Fibroblast of skin of back (primary cell): ENCODE measurements around the gene ARHGAP12.

Experiments
- DNase-seq: peaks from one replicate; pipeline ENCODE4 v3.0.0-alpha.2; 2013

ARHGAP12 gene

GRCh38 chr10:31768467-31768866 is 160.2 kb downstream of the ARHGAP12 start:
- DNase-seq = peak; percentile 85

GRCh38 chr10:31765541-31765940 is 163.1 kb downstream of the ARHGAP12 start:
- DNase-seq = peak; percentile 84

- DNase-seq = no peak
Measured at GRCh38 chr10:31762316-31762715, 166.3 kb downstream of the ARHGAP12 start.

GRCh38 chr10:31761156-31761555 is 167.5 kb downstream of the ARHGAP12 start:
- no peak for DNase-seq

GRCh38 chr10:31760674-31761081 is 168.0 kb downstream of the ARHGAP12 start:
- DNase-seq = no peak

GRCh38 chr10:31759799-31760626 is 168.6 kb downstream of the ARHGAP12 start:
- DNase-seq = peak; percentile 98

GRCh38 chr10:31759124-31759798 is 169.4 kb downstream of the ARHGAP12 start:
- DNase-seq = peak; percentile 45

GRCh38 chr10:31758495-31758894 is 170.1 kb downstream of the ARHGAP12 start:
- DNase-seq = no peak

GRCh38 chr10:31757831-31758230 is 170.8 kb downstream of the ARHGAP12 start:
- no peak for DNase-seq

- no peak for DNase-seq
Measured at GRCh38 chr10:31757386-31757791, 171.2 kb downstream of the ARHGAP12 start.

GRCh38 chr10:31756729-31757110 is 171.9 kb downstream of the ARHGAP12 start:
- no peak for DNase-seq

GRCh38 chr10:31756101-31756728 is 172.4 kb downstream of the ARHGAP12 start:
- no peak for DNase-seq
